HEK293 (cell line): Measurements from ENCODE around the gene TMEM145.

Experiments used
- GLI4 ChIP-seq: fragments of 450-650 bp; formaldehyde crosslinking; IDR thresholded peaks from 2 replicates; pipeline ENCODE4 v1.5.1; 2016; ENCODE audit warnings: missing biosample characterization, missing genetic modification characterization
- KLF8 ChIP-seq: fragments of 450-650 bp; formaldehyde crosslinking; IDR thresholded peaks from 2 replicates; pipeline ENCODE4 v1.5.1; 2016; ENCODE audit warnings: missing biosample characterization, missing genetic modification characterization
- OSR2 ChIP-seq: fragments of 450-650 bp; formaldehyde crosslinking; IDR thresholded peaks from 2 replicates; pipeline ENCODE4 v1.5.1; 2016; ENCODE audit warnings: missing biosample characterization, missing genetic modification characterization
- TCF7L2 ChIP-seq: IDR thresholded peaks from 2 replicates; pipeline ENCODE4 v1.6.1; 2011; ENCODE audit warnings: low read depth, mild to moderate bottlenecking, inconsistent platforms, low read length, moderate library complexity, borderline replicate concordance
- ZFP3 ChIP-seq: fragments of 450-650 bp; formaldehyde crosslinking; IDR thresholded peaks from 2 replicates; pipeline ENCODE4 v1.5.1; 2016; ENCODE audit warnings: low read depth, missing biosample characterization, missing genetic modification characterization
- ZIC2 ChIP-seq: fragments of 450-650 bp; formaldehyde crosslinking; IDR thresholded peaks from 2 replicates; pipeline ENCODE4 v1.5.1; 2016; ENCODE audit warnings: missing biosample characterization, missing genetic modification characterization
- ZNF10 ChIP-seq: fragments of 450-650 bp; formaldehyde crosslinking; IDR thresholded peaks from 2 replicates; pipeline ENCODE4 v1.5.1; 2017; ENCODE audit warnings: missing biosample characterization, missing genetic modification characterization
- ZNF2 ChIP-seq: fragments of 450-650 bp; formaldehyde crosslinking; IDR thresholded peaks from 2 replicates; pipeline ENCODE4 v1.5.1; 2016; ENCODE audit warnings: missing biosample characterization, missing genetic modification characterization
- ZNF391 ChIP-seq: fragments of 450-650 bp; formaldehyde crosslinking; IDR thresholded peaks from 2 replicates; pipeline ENCODE4 v1.5.1; 2016; ENCODE audit warnings: low read depth, missing biosample characterization, missing genetic modification characterization, borderline replicate concordance
- ZNF423 ChIP-seq: fragments of 450-650 bp; formaldehyde crosslinking; IDR thresholded peaks from 2 replicates; pipeline ENCODE4 v1.5.1; 2016; ENCODE audit warnings: missing biosample characterization, missing genetic modification characterization
- ZNF548 ChIP-seq: fragments of 450-650 bp; formaldehyde crosslinking; IDR thresholded peaks from 2 replicates; pipeline ENCODE4 v1.5.1; 2016; ENCODE audit warnings: missing biosample characterization, missing genetic modification characterization
- ZNF624 ChIP-seq: fragments of 450-650 bp; formaldehyde crosslinking; IDR thresholded peaks from 2 replicates; pipeline ENCODE4 v1.5.1; 2017; ENCODE audit warnings: missing biosample characterization, missing genetic modification characterization
- ZNF670 ChIP-seq: fragments of 450-650 bp; formaldehyde crosslinking; IDR thresholded peaks from 2 replicates; pipeline ENCODE4 v1.5.1; 2016; ENCODE audit warnings: missing biosample characterization, missing genetic modification characterization, low read depth
- ZNF792 ChIP-seq: fragments of 450-650 bp; formaldehyde crosslinking; IDR thresholded peaks from 2 replicates; pipeline ENCODE4 v1.5.1; 2016; ENCODE audit warnings: missing biosample characterization, missing genetic modification characterization
- ZXDB ChIP-seq: fragments of 450-650 bp; formaldehyde crosslinking; IDR thresholded peaks from 2 replicates; pipeline ENCODE4 v1.5.1; 2016; ENCODE audit warnings: missing biosample characterization, missing genetic modification characterization
- TF ChIP-seq, protein P1 (sequence below): fragments of 450-650 bp; formaldehyde crosslinking; IDR thresholded peaks from 2 replicates; pipeline ENCODE4 v1.5.1; 2016; ENCODE audit warnings: missing biosample characterization, missing genetic modification characterization, low read depth
- TF ChIP-seq, protein P2 (sequence below): fragments of 450-650 bp; formaldehyde crosslinking; IDR thresholded peaks from 2 replicates; pipeline ENCODE4 v1.5.1; 2016; ENCODE audit warnings: missing biosample characterization, missing genetic modification characterization, borderline replicate concordance
- TF ChIP-seq, protein P3 (sequence below): fragments of 450-650 bp; formaldehyde crosslinking; IDR thresholded peaks from 2 replicates; pipeline ENCODE4 v1.5.1; 2016; ENCODE audit warnings: missing biosample characterization, missing genetic modification characterization
- TF ChIP-seq, protein P4 (sequence below): fragments of 450-650 bp; formaldehyde crosslinking; IDR thresholded peaks from 2 replicates; pipeline ENCODE4 v1.5.1; 2016; ENCODE audit warnings: missing biosample characterization, missing genetic modification characterization, borderline replicate concordance
- TF ChIP-seq, protein P5 (sequence below): fragments of 450-650 bp; formaldehyde crosslinking; IDR thresholded peaks from 2 replicates; pipeline ENCODE4 v1.5.1; 2016; ENCODE audit warnings: missing biosample characterization, missing genetic modification characterization
- TF ChIP-seq, protein P6 (sequence below): fragments of 450-650 bp; formaldehyde crosslinking; IDR thresholded peaks from 2 replicates; pipeline ENCODE4 v1.5.1; 2017; ENCODE audit warnings: missing biosample characterization, missing genetic modification characterization

TMEM145 gene

DNA sequence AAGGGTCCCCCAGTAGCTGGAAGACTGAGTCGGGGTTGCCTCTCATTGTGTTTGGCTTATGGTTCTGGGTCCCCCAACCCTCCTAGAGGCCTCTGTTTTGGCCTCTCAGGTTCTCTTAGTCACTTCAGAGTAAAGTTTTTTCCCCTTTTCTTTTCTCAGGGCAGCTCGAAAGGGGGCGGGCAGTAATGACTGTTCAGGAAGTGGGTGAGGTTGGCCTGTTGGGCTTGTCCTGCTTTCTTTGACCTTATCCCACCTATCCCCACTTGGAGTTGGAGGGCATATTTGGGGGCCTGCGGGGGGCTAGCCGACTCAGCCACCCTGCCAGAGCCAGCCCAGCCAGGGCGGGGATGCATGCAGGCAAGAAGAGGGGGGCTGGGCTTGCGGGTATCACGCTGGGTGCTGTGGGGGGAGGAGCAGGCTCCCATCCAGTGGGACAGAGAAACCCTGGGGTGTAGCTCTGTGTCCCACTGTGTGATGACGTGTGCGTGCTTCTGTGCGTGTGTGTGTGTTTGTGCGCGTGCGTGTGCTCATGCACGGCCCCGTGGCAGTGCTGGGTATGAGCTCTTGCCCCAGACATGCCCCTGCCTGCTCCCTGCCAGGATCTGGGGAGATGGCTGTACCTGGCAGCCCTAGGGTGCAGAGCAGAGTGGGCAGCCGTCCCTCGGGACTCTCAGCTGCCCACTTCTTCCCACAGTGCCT lies 42.6 kb upstream of the TMEM145 start (continued):
- no peak for TF ChIP-seq ZFP3
- TF ChIP-seq, protein P1, sequence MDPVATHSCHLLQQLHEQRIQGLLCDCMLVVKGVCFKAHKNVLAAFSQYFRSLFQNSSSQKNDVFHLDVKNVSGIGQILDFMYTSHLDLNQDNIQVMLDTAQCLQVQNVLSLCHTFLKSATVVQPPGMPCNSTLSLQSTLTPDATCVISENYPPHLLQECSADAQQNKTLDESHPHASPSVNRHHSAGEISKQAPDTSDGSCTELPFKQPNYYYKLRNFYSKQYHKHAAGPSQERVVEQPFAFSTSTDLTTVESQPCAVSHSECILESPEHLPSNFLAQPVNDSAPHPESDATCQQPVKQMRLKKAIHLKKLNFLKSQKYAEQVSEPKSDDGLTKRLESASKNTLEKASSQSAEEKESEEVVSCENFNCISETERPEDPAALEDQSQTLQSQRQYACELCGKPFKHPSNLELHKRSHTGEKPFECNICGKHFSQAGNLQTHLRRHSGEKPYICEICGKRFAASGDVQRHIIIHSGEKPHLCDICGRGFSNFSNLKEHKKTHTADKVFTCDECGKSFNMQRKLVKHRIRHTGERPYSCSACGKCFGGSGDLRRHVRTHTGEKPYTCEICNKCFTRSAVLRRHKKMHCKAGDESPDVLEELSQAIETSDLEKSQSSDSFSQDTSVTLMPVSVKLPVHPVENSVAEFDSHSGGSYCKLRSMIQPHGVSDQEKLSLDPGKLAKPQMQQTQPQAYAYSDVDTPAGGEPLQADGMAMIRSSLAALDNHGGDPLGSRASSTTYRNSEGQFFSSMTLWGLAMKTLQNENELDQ (tag by site-specific recombination), result no peak
- TF ChIP-seq ZNF10 (tag by site-specific recombination), result no peak
- peak; percentile 100 for TF ChIP-seq ZIC2 (tag by site-specific recombination)
- 0 out of 2 replicates have a peak, but pooled peaks have one; percentile 22 for TF ChIP-seq ZNF2 (tag by site-specific recombination)
- no peak for TF ChIP-seq ZXDB
- no peak for TF ChIP-seq ZNF792
- TF ChIP-seq ZNF391 (tag by site-specific recombination), result no peak
- TF ChIP-seq, protein P2, sequence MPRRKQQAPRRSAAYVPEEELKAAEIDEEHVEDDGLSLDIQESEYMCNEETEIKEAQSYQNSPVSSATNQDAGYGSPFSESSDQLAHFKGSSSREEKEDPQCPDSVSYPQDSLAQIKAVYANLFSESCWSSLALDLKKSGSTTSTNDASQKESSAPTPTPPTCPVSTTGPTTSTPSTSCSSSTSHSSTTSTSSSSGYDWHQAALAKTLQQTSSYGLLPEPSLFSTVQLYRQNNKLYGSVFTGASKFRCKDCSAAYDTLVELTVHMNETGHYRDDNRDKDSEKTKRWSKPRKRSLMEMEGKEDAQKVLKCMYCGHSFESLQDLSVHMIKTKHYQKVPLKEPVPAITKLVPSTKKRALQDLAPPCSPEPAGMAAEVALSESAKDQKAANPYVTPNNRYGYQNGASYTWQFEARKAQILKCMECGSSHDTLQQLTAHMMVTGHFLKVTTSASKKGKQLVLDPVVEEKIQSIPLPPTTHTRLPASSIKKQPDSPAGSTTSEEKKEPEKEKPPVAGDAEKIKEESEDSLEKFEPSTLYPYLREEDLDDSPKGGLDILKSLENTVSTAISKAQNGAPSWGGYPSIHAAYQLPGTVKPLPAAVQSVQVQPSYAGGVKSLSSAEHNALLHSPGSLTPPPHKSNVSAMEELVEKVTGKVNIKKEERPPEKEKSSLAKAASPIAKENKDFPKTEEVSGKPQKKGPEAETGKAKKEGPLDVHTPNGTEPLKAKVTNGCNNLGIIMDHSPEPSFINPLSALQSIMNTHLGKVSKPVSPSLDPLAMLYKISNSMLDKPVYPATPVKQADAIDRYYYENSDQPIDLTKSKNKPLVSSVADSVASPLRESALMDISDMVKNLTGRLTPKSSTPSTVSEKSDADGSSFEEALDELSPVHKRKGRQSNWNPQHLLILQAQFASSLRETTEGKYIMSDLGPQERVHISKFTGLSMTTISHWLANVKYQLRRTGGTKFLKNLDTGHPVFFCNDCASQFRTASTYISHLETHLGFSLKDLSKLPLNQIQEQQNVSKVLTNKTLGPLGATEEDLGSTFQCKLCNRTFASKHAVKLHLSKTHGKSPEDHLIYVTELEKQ (tag by site-specific recombination), result no peak
- no peak for TF ChIP-seq GLI4 (tag by site-specific recombination)
- no peak for TF ChIP-seq ZNF624 (tag by site-specific recombination)
- 0 out of 2 replicates have a peak, but pooled peaks have one; percentile 19 for TF ChIP-seq OSR2 (tag by site-specific recombination)
- no peak for TF ChIP-seq ZNF670
- TF ChIP-seq KLF8 (tag by site-specific recombination), result no peak
- TF ChIP-seq, protein P3, sequence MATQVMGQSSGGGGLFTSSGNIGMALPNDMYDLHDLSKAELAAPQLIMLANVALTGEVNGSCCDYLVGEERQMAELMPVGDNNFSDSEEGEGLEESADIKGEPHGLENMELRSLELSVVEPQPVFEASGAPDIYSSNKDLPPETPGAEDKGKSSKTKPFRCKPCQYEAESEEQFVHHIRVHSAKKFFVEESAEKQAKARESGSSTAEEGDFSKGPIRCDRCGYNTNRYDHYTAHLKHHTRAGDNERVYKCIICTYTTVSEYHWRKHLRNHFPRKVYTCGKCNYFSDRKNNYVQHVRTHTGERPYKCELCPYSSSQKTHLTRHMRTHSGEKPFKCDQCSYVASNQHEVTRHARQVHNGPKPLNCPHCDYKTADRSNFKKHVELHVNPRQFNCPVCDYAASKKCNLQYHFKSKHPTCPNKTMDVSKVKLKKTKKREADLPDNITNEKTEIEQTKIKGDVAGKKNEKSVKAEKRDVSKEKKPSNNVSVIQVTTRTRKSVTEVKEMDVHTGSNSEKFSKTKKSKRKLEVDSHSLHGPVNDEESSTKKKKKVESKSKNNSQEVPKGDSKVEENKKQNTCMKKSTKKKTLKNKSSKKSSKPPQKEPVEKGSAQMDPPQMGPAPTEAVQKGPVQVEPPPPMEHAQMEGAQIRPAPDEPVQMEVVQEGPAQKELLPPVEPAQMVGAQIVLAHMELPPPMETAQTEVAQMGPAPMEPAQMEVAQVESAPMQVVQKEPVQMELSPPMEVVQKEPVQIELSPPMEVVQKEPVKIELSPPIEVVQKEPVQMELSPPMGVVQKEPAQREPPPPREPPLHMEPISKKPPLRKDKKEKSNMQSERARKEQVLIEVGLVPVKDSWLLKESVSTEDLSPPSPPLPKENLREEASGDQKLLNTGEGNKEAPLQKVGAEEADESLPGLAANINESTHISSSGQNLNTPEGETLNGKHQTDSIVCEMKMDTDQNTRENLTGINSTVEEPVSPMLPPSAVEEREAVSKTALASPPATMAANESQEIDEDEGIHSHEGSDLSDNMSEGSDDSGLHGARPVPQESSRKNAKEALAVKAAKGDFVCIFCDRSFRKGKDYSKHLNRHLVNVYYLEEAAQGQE (tag by site-specific recombination), result no peak
- peak; percentile 98 for TF ChIP-seq ZNF423 (tag by site-specific recombination)
- no peak for TF ChIP-seq TCF7L2
- TF ChIP-seq, protein P4, sequence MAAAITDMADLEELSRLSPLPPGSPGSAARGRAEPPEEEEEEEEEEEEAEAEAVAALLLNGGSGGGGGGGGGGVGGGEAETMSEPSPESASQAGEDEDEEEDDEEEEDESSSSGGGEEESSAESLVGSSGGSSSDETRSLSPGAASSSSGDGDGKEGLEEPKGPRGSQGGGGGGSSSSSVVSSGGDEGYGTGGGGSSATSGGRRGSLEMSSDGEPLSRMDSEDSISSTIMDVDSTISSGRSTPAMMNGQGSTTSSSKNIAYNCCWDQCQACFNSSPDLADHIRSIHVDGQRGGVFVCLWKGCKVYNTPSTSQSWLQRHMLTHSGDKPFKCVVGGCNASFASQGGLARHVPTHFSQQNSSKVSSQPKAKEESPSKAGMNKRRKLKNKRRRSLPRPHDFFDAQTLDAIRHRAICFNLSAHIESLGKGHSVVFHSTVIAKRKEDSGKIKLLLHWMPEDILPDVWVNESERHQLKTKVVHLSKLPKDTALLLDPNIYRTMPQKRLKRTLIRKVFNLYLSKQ (tag by site-specific recombination), result no peak
- TF ChIP-seq ZNF548 (tag by site-specific recombination), result no peak
- TF ChIP-seq, protein P5, sequence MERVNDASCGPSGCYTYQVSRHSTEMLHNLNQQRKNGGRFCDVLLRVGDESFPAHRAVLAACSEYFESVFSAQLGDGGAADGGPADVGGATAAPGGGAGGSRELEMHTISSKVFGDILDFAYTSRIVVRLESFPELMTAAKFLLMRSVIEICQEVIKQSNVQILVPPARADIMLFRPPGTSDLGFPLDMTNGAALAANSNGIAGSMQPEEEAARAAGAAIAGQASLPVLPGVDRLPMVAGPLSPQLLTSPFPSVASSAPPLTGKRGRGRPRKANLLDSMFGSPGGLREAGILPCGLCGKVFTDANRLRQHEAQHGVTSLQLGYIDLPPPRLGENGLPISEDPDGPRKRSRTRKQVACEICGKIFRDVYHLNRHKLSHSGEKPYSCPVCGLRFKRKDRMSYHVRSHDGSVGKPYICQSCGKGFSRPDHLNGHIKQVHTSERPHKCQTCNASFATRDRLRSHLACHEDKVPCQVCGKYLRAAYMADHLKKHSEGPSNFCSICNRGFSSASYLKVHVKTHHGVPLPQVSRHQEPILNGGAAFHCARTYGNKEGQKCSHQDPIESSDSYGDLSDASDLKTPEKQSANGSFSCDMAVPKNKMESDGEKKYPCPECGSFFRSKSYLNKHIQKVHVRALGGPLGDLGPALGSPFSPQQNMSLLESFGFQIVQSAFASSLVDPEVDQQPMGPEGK (tag by site-specific recombination), result peak; percentile 32; the same call in 1 of the 2 replicates
- TF ChIP-seq, protein P6, sequence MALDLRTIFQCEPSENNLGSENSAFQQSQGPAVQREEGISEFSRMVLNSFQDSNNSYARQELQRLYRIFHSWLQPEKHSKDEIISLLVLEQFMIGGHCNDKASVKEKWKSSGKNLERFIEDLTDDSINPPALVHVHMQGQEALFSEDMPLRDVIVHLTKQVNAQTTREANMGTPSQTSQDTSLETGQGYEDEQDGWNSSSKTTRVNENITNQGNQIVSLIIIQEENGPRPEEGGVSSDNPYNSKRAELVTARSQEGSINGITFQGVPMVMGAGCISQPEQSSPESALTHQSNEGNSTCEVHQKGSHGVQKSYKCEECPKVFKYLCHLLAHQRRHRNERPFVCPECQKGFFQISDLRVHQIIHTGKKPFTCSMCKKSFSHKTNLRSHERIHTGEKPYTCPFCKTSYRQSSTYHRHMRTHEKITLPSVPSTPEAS (tag by site-specific recombination), result no peak
